Measurements from ENCODE around the gene TENT5A.

GRCh38 chr6:81744131-81744530 is 8.3 kb downstream of the TENT5A start:
- TF ChIP-seq POLR2A (IDR thresholded peaks at IDR 0.05): no peak
- TF ChIP-seq CTCF (IDR thresholded peaks at IDR 0.05): no peak
- TF ChIP-seq EP300 (IDR thresholded peaks at IDR 0.05): no peak

Data from tibial nerve (tissue), 4 donors.